ENCODE measurements around the gene MRPL21.

DNA sequence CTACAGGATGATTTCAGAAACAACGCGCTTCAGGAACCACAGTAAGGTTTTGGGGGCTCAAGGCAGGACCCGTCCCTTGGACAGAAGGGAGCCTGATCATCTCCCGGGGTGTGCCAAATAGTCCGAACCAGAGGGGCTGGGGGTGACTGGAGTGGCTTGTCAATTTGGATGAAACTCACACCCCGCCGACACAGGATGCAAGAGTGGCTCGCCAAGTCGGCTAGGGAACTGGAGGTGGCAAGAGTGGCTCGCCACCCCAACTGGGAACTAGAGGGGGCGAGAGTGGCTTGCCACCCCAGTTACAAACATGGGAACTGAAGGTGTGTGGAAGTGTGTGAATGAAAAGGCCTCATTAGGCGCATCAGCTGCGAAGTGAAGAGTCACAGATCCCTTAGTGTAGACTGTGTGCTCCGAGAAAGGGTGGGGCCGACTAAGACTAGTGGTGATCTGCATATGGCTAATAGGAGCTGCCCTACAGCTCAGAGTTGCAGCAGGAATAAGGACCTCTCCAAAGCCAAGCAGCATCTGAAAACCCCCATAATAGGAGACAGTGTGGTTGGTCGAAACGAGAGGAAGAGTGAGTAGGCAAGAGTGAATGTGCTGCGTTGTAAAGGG is 35.3 kb downstream of the MRPL21 start:
- TF ChIP-seq, protein P1, sequence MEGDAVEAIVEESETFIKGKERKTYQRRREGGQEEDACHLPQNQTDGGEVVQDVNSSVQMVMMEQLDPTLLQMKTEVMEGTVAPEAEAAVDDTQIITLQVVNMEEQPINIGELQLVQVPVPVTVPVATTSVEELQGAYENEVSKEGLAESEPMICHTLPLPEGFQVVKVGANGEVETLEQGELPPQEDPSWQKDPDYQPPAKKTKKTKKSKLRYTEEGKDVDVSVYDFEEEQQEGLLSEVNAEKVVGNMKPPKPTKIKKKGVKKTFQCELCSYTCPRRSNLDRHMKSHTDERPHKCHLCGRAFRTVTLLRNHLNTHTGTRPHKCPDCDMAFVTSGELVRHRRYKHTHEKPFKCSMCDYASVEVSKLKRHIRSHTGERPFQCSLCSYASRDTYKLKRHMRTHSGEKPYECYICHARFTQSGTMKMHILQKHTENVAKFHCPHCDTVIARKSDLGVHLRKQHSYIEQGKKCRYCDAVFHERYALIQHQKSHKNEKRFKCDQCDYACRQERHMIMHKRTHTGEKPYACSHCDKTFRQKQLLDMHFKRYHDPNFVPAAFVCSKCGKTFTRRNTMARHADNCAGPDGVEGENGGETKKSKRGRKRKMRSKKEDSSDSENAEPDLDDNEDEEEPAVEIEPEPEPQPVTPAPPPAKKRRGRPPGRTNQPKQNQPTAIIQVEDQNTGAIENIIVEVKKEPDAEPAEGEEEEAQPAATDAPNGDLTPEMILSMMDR (conservative IDR thresholded peaks at IDR 0.05; ENCODE audit: low read length): no peak
- TF ChIP-seq EZH2phosphoT487 (IDR thresholded peaks at IDR 0.05; ENCODE audit: borderline replicate concordance, low read depth, low read length): no peak
